NCI-H345 treated with DMSO at 0.1 percent for 48 hours (cell line): ENCODE data around the gene BOLA3.
"Not testable (repeated sequence)": the region's sequence is repeated elsewhere in the genome, so short reads cannot be mapped to it uniquely, and the experiment has no call there.

Experiments
- DNase-seq: peaks from one replicate; lab custom pipeline; 2025; ENCODE audit not compliant: unreplicated experiment; lab: John Stamatoyannopoulos, UW

The BOLA3 gene

GRCh38 chr2:74105413-74105812, 42.3 kb downstream of the BOLA3 start:
- no peak for DNase-seq

GRCh38 chr2:74104839-74105238, 42.9 kb downstream of the BOLA3 start:
- DNase-seq: no peak

DNA sequence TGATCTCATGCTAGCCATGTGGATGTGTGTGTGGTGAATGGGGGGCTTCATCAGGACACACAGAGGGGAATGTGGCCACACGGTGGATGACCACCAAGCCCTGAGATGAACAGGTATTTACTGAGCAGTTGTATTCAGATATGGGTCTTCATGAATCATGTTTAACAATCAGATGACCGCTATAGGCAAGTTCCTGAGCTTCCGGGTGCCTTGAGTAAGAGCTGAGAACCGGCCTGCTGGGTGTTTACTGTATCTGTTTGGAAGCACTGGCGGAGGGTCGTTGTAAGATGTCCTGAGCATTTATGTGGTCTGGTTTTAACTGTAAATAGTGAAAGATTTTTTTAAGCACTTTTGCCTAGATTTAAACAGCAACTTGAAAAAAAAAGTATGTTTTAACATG, 43.9 kb downstream of the BOLA3 start:
- no peak for DNase-seq

GRCh38 chr2:74102516-74102915, 45.2 kb downstream of the BOLA3 start:
- no peak for DNase-seq

- DNase-seq: no peak
These were observed 46.0 kb downstream of the BOLA3 start for GRCh38 chr2:74101574-74102300.

- DNase-seq: no peak
These were observed 47.2 kb downstream of the BOLA3 start for GRCh38 chr2:74100254-74101216.

GRCh38 chr2:74099835-74100234, 47.9 kb downstream of the BOLA3 start:
- no peak for DNase-seq

DNA sequence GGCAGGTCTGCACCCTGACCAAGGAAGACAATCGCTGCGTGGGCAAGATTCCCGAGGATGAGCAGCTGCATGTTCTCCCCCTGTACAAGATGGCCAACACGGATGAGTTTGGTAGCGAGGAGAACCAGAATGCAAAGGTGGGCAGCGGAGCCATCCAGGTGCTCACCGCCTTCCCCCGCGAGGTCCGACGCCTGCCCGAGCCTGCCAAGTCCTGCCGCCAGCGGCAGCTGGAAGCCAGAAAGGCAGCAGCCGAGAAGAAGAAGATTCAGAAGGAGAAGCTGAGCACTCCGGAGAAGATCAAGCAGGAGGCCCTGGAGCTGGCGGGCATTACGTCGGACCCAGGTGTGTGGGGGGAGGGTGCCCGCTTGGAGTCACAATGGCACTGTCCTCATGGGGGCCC, 48.4 kb downstream of the BOLA3 start:
- DNase-seq: no peak

GRCh38 chr2:74097574-74097973, 50.1 kb downstream of the BOLA3 start:
- no peak for DNase-seq

GRCh38 chr2:74096052-74096451, 51.7 kb downstream of the BOLA3 start:
- DNase-seq: no peak

DNA sequence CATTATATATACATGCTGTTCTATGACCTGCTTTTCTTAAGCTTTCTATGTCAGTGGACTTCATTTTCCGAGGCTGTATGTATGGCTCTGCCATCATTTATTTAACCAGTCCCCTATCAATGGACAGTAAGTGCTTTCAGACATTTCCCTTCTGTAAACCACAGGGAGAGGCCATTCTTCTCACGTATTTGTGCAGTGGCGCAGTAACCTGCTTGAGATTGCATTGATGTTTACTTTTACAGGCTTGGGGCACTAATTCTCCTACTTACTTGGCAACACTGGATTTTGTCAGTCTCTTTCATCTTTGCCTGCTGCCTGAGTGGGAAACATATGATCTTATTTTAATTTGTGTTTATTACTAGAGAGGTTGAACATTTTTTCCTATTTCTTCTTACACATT, 52.1 kb downstream of the BOLA3 start:
- DNase-seq: no peak

DNA sequence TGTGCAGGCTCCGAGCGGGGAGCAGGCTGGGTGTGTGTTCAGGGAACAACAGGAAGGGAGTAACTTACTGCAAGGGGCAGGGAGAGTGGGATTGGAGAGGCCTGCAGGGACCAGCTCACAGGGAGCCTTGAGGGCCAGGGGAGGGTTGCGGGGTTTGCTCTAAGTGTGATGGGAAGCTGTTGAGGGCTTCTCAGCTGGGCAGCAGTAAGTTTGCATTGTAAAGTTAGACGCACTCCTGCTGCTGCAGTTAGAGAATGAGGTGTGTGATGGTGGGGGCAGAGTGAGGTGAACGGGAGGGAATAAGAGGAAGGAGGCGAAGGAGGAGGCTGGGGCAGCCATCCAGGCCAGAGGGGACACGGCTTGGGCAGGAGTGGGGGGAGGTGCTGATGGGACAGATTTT, 53.4 kb downstream of the BOLA3 start:
- DNase-seq: no peak

GRCh38 chr2:74093840-74094239, 53.9 kb downstream of the BOLA3 start:
- DNase-seq: no peak

- DNase-seq: no peak
These were observed 54.3 kb downstream of the BOLA3 start for GRCh38 chr2:74093426-74093825.

DNA sequence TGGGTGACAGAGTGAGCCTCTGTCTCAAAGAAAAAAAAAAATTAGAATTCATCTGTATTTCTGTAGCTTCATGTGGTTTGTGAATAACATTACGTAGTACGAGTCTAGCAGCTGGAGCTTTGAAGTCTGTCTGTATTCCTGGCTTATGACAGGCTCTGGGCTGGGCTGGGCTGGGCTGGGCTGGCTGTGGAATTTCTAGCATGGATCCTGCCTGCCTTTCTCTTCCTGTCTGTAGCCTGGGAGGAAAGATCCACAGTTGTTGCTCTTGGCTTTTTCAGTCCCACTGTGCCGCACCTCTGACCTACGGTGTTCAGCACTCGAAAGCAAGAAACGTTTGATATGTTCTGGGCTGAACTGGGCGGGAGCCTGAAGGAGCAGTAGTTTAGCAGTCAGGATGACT, 55.4 kb downstream of the BOLA3 start:
- DNase-seq: no peak

DNA sequence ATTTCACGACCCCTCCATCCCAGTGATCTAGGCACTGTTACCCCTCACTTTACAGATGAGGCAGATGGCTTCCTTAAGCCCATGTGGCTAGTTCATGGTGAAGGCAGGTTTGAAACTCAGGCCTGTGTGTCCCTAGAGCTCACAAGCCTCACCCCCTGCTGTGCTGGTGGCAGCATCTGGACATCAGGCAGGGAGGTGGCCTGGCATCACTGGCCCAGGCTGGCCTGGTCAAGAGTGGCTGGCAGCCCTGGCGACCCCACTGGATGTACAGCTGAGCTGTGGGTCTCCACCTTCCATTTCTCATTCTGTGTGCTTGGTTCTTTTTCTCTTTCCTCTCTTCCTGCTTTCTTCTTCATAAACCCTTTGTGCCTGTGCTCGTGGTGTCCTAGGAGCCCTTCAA, 56.3 kb downstream of the BOLA3 start:
- DNase-seq: no peak

- no peak for DNase-seq
These were observed 57.6 kb downstream of the BOLA3 start for GRCh38 chr2:74089816-74090745.

- not testable (repeated sequence) for DNase-seq
These were observed 59.0 kb downstream of the BOLA3 start for GRCh38 chr2:74088676-74089075.

GRCh38 chr2:74087696-74088095, 60.0 kb downstream of the BOLA3 start:
- DNase-seq: no peak

GRCh38 chr2:74086021-74086420, 61.7 kb downstream of the BOLA3 start:
- no peak for DNase-seq
